HEK293 (cell line): ENCODE data around the gene ZNF285.

Source experiments
- GLI2 ChIP-seq: fragments of 450-650 bp; formaldehyde crosslinking; IDR thresholded peaks from 2 replicates; pipeline ENCODE4; 2017; ENCODE audit warnings: missing biosample characterization, missing genetic modification characterization, low read depth, borderline replicate concordance
- ZBTB6 ChIP-seq: fragments of 450-650 bp; formaldehyde crosslinking; IDR thresholded peaks from 2 replicates; pipeline ENCODE4 v1.5.1; 2017; ENCODE audit warnings: missing biosample characterization, missing genetic modification characterization
- ZNF549 ChIP-seq: fragments of 450-650 bp; IDR thresholded peaks from 2 replicates; pipeline ENCODE4 v1.5.1; 2018; ENCODE audit warnings: missing biosample characterization, missing genetic modification characterization, mild to moderate bottlenecking, inconsistent platforms, moderate library complexity
- TF ChIP-seq, protein P1 (sequence below): fragments of 450-650 bp; formaldehyde crosslinking; IDR thresholded peaks from 2 replicates; pipeline ENCODE4 v1.5.1; 2016; ENCODE audit warnings: missing biosample characterization, missing genetic modification characterization
- TF ChIP-seq, protein P2 (sequence below): fragments of 450-650 bp; formaldehyde crosslinking; IDR thresholded peaks from 2 replicates; pipeline ENCODE4 v1.5.1; 2016; ENCODE audit warnings: missing biosample characterization, missing genetic modification characterization

DNA sequence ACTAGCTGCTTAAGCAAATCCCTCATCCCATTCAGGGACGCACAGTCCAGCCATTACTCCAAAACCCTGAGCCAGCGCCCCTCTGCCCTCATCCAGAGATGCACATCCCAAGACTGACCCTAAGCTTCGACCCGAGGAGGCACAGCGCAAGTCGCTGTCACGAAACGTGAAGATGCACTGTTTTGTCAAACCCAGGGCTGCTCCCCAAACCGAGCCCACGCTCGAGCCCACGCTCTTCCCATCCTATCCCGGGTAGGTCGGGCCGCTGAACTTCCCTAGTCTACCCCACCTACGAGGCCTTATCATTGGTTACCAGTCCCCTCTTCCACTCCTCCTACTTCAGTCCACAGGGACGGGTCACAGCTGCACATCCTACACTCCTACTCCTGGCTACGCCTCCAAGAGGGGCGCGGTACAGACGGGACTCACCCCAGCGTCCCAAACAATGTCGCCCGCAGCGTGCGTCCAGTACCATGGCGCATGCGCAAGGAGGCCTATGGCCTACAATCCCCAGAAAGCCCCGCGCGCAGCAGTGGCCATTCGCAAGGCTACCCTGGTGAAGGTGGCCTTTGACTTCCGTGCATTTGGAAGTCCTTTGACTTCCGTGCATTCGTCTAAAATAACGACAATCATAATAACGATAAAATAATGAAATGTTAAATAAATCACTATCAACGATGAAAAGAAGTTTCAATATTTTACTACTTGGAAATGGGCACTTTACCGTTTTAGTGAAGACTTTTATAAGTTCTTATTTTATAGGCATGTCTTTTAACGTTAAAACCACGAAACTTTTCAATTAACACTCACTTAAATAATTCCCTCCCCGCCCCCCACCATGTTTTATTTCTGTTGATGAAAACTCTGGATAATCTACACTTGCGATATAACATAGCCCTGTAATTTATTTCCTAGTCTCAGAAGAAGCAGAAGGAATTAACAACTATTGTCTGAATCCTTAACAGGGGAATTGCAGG, at the start of gene ZNF285:
- no peak for TF ChIP-seq ZBTB6 (tag by site-specific recombination)
- TF ChIP-seq, protein P1, sequence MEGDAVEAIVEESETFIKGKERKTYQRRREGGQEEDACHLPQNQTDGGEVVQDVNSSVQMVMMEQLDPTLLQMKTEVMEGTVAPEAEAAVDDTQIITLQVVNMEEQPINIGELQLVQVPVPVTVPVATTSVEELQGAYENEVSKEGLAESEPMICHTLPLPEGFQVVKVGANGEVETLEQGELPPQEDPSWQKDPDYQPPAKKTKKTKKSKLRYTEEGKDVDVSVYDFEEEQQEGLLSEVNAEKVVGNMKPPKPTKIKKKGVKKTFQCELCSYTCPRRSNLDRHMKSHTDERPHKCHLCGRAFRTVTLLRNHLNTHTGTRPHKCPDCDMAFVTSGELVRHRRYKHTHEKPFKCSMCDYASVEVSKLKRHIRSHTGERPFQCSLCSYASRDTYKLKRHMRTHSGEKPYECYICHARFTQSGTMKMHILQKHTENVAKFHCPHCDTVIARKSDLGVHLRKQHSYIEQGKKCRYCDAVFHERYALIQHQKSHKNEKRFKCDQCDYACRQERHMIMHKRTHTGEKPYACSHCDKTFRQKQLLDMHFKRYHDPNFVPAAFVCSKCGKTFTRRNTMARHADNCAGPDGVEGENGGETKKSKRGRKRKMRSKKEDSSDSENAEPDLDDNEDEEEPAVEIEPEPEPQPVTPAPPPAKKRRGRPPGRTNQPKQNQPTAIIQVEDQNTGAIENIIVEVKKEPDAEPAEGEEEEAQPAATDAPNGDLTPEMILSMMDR, result no peak
- TF ChIP-seq ZNF549, result no peak
- no peak for TF ChIP-seq GLI2 (tag by site-specific recombination)
- TF ChIP-seq, protein P2, sequence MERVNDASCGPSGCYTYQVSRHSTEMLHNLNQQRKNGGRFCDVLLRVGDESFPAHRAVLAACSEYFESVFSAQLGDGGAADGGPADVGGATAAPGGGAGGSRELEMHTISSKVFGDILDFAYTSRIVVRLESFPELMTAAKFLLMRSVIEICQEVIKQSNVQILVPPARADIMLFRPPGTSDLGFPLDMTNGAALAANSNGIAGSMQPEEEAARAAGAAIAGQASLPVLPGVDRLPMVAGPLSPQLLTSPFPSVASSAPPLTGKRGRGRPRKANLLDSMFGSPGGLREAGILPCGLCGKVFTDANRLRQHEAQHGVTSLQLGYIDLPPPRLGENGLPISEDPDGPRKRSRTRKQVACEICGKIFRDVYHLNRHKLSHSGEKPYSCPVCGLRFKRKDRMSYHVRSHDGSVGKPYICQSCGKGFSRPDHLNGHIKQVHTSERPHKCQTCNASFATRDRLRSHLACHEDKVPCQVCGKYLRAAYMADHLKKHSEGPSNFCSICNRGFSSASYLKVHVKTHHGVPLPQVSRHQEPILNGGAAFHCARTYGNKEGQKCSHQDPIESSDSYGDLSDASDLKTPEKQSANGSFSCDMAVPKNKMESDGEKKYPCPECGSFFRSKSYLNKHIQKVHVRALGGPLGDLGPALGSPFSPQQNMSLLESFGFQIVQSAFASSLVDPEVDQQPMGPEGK, result peak; percentile 76
